DMS53 treated with DMSO at 0.1 percent for 48 hours (cell line): ENCODE results near the gene MAF.

Source experiments
- DNase-seq: peaks from one replicate; lab custom pipeline; 2025; ENCODE audit not compliant: unreplicated experiment; lab: John Stamatoyannopoulos, UW

The MAF gene

DNA sequence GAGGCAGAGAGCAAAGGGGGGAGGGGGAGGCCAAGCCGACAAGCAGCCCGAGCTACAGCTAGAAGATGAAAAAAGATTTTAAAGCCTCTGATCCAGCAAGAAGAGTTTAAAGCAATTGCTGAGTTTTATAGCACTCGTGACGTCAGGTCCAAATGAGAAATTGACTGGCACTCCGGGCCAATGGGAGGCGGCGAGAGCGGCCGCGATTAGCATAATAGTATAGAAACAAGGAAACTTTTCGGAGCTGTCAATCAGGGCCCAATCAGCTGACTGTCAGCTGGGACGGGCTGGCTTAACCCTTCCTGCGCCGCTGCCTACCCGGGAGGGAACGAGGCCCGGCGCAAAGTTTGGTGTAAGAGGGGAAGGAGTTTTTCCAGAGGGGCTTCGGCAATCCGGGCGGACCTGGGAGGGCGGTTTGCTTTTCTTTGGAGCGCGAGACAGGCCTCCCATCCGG lies at the start of gene MAF:
Gene MAF, minus strand, starts transcription at position 100 of the 454 bp plus-strand sequence. CDS start 835 bp downstream, outside the sequence.
- peak; percentile 68 for DNase-seq

DNA sequence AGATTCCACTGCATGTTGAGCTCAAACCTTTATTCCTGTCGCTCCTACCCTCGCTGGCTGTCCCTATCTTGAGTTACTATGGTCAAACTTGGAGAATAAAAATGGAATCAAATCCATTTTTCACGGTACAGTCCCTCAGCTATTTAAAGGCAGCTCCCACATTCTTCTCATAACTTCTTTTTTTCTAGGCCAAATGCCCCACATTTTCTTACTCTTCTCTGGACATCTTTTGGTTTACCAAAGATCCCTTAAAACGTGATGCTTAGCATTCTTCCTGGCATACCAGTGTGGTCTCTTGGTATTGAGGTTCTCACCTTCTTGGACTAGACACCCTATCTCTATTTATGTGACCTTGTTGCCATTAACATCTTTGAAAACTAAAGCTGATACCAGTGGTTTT lies 48.3 kb upstream of the MAF start:
- no peak for DNase-seq

DNA sequence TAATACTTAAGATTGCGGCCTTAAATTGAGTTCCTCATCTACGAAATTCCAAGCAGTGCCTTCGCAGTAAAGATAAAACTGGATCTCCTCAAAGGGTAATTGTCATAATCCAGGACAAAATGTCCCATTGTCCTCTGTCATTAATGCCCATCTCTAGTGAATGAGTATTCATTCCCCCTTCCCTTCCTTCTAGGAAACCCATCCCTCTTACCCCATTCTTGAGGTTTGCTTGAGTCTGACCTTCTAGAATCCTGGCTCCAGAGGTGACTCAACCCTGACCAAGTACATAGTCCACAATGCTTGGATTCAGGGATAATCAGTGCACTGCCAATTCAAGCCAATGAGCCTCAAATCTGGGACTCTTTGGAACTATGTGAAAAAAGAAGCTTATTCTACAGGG lies 47.0 kb upstream of the MAF start:
- DNase-seq = no peak

DNA sequence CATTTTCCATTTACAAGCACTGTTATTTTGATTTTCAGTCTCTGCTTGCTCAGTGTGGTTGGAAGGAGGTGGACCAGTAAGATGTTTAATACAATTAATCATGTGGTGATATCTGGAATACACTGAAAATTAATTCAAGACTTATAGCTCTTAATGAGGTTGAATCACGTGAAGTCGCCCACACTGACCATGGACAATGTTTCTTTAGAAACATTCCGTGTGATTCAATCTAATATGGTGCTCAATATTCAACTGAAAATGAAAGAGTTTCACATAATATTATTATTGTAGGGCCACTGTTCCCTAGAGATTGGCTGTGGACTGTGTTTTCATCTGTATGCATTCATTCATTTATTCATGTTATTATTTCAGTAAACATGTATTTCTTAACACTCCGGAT lies 45.2 kb upstream of the MAF start:
- DNase-seq = no peak

DNA sequence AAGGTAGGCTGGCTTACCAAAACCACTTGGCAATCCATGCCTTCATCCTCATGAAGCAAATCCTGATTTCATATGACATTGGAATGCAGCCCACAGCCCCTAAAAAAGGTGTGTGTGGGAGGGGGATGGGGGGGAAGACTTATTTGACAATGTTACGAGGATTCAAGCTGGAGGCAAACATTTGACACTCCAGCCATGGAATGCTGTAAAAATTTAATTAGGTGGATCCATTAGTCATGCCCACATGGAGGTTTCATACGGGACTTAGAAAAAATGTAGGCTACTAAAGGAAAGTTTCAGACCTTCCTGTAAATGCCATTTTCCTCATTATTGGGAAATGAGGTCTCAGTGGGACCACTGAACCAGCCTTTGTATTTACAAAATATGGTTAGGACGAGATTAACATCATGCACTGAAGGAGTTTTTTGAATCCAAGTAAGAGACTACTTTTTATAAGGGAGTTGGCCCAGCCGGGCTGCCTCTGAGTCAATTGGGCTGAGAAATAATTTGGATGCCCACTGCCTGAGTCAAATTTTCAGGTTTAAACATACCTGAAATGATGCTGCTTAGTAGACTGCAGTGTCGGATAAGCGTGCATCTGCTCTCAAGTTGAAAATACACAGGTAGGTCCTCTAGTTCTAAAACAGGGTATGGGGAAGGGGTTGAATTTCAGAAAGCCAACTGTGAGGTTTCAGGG lies 44.6 kb upstream of the MAF start:
- no peak for DNase-seq

DNA sequence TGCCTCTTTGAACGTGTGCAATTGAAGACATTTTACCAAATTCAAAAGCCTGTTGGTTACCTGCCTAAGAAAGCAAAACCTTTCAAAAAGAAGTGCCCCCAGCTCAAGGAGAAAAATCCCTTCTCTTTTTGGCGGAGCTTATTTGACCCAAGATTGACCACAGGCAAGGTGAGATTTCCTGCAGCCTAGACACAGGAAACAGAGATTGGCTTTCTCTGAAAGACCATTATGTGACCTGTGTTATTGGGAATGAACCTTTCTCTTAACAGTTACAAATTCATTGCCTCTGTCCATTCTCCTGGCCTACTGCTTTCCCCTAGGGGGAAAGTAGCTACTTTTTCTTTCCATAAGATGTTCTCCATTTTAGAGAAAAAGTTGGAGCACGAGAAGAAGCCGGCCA lies 42.1 kb upstream of the MAF start:
- no peak for DNase-seq

DNA sequence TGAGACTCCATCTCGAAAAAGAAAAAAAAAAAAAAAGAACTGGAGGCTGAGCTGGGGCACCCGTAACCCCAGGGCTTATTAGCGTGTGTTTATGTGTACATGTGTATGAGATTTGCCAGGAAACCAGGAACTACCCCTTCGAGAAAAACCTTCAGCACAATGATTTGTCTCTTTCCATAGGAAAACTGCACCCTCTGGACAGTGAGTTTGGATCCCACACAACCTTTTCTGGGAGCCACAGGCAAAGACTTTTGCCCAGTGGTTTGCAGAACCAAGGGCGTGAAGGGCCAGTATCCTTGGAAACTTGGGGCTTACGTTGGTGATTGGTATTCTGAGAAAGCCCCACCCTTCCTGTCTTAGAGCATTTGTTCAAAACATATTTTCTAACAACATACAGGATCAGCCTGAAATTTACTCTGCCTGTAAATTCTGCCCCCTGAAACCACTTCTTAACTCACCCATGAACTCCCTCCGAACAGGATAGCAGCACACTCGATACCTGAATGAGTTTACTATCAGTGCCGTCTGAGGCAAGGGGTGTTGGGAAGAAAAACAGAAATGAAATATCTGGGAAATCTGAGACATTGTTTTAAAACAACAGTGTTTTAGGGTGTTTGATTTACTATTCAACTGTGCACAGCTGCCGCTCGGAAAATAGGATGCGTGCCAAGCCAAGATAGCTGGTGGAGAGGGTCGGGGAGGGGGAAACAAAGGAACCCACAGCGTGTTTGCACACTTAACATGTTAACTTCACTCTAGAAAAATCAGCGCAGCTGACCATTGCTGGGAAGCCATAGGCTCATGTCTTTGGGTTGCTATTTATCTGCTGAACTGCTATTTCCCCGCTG lies 40.2 kb upstream of the MAF start:
- DNase-seq = no peak

DNA sequence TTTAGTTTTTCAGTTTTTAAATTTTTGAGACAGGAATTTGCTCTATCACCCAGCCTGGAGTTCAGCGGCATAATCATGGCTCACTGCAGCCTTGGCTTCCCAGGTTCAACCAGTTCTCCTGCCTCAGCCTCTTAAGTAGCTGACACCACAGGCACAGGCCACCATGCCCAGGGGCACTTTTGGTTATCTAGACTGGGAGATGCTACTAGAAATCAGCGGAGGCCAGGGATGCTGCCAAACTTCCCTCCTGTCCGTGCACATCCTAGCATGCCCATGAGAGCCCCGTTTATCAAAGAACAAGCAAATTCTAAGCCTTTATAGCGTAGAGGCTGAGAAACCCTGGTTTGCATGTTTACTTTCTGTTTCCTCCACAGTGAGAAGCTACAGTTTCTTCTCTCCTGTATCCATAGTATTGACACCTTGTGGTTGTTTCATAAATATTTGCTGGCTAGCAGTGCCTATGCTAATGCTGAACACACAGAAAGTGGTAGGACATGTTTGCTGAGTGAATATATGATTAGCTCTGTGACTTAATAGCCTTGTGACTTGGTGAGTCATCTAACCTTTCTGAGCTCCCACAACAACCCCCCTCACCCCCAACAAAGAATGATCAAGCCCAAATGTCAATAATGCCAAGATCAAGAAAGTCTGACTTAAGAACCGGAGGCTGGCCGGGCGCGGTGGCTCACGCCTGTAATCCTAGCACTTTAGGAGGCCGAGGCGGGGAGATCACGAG lies 39.2 kb upstream of the MAF start:
- DNase-seq = no peak

DNA sequence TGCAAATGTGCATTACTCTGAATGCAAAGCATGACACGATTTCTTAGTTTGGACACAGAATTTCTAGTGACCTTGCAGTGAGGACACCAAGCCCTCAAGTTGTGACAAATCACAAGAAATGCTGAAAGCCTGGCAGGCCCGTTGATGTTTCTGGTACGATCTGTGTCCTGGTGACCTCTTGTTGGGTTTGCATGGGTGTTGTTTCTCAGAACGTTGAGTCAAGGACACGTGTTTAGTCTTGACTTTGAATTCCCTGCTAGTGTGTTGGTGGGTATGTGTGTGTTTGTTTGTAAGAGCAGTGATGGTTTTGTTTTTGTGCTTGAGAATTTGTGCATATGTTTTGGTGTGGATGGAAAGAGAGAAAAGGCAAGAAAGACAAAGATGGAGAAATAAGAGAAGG lies 37.8 kb upstream of the MAF start:
- no peak for DNase-seq

DNA sequence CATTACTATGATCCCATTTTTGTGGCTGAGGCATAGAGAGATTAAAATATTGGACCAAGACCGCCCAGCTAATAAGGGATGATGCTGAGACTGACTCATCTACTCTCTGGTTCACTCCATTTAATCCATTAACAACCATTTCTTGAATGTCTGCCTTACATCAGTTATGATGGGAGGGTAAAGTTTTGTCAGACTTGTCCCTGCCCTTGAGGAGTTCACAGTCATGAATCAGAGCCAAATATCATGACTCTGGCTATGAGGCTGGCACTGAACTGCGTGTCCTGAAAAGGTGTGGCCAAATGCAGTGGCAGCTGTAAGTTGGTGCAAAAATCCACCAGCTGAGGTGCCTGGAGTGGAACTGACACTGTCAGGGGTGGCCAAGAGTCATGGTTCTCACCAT lies 35.0 kb upstream of the MAF start:
- DNase-seq = no peak

DNA sequence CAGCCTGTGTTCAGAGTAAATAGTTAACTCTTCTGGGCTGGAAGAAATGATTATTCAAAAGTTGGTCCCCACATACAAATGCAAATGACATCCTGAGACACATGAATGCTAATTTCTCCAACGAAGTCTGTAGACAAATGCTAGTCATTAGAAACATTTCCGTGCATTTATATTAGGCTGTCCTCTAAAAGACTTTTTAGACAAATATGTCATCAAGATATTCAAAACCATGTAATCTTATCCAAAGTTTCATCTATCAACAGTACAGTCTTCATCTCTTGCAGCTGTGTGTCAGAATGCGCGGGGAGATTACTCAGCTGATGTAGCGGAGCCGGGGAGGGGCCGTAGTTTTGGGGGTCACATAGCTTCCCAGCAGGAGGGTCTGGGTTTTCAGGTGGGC lies 33.8 kb upstream of the MAF start:
- DNase-seq = no peak

DNA sequence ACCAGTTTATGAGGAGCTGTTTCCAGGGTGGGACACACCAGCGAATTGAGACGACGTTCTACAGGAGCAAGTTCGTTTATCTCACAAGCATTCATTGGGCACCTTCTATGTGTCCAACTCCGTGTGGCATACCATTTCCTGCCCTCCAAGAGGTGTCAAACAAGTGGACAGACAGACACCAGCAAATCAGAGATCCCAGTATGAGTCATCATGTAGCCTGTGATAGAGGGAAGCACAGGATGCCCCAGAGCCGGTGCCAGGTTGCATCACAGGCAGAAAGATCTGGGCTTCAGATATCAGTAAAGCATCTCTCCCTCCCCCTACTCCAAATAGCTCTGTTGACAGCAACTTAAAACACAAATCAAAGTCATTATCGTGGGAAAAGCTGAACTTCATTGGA lies 31.8 kb upstream of the MAF start:
- peak; percentile 31 for DNase-seq

DNA sequence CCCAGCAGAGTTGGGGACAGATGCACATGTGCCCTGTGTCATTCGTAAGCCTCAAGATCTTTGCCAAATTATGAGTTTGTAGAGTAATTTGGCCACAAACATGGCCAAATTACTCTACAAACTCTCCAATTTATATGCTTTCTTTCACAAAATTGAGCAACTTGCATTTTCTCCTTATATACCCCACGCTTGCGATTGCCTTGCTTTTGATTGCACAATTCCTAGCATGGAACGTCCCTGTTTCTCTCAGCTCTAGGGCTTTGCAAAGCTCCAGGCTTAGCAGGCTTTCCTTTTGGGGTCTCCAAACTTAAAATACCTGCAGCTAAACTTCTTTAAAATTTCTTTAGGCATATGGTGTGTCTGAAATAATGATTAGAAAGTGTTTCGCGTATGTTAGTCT lies 28.5 kb upstream of the MAF start:
- DNase-seq = no peak

DNA sequence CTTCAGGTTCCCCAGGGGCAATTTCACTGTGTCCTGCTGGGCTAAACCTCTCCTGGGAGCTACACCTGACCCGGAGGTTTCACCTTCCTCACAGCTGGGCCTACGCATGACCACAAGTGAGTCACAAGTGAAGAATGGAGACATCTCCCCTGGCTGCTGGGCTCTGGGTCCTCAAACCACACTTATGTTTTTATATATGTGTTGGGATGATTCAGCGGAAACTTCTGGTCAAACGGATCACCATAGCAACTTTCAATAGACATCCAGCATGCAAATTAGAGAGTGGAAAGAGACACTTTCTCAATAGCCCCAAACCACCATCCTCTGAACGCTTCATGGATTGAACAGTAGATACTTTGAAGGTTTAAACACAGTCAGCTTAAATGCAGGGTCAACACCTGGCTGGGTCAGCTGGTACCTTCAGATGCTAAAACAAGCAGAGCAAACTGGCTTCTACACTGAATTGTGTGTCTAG lies 28.0 kb upstream of the MAF start:
- no peak for DNase-seq

DNA sequence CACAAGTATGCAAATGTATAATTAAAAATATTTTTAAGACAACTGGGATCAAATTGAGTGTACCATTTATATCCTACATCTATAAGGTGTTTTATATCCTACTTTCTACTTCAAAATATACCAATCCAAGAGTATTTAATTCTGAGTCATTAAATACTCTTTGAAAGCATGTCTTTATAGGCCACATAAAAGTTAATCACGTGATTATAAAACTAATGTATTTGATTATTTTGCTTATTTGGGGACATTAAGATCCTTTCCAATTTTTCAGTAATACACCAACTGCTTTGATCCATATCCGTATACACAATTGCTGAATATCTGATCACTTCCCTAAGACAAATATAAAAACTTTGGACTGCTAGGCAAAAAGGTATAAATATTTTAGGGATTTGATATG lies 26.6 kb upstream of the MAF start:
- no peak for DNase-seq

DNA sequence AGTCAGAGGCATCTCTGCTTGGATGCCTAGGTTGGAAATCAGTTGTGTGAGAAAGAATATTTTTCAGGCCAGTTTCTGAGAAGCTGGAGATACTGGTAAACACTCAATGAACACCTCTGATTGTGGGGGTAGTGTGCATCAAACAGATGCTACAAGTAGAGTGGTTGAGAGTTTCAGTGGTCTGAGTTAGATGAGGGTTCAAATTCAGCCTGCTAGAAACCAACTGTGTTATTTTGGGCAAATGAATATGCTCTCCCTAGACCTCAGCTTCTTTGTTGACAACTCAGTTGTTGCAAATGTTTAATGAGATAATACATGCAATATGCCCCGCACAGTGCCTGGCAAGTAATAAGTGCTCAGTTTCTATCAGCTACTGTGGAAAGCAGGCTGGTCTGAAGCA lies 25.2 kb upstream of the MAF start:
- no peak for DNase-seq

DNA sequence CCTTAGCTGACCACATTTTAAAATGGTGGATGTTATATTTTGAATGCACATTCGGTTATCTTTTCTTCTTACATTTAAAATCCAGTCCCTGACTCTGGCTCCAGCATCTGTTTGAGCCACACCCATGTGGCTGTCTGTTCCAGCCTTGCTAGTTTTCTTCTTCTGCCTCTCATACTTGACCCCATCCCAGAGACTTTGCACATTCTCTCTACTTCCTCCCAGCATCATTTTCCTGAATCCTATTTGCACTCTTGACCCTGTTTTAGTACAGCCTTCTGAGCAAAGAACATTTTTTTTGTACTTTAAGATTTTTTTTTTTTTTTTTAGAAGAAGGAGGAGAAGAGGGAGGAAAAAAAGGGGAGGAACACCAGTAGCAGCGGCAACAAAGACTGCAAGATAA lies 23.3 kb upstream of the MAF start:
- no peak for DNase-seq

DNA sequence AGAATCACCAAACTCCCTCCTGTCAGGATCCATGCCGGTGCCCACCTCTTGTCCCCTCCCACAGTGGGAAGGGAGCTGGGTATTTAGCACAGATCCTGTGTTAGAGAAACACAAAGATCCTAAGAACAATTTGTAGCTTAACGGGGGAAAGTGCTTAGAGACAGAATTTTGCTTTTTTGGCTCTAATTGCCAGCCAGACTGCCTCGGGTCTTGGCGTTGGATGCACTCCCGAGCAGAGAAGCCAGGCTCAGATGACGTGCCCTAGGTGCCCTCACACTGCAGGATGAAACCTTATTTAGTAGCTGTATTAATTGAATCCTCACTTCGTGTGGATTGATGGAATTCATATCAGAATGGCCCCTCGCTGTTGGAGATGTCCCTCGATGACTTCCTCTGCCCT lies 22.5 kb upstream of the MAF start:
- DNase-seq = no peak

DNA sequence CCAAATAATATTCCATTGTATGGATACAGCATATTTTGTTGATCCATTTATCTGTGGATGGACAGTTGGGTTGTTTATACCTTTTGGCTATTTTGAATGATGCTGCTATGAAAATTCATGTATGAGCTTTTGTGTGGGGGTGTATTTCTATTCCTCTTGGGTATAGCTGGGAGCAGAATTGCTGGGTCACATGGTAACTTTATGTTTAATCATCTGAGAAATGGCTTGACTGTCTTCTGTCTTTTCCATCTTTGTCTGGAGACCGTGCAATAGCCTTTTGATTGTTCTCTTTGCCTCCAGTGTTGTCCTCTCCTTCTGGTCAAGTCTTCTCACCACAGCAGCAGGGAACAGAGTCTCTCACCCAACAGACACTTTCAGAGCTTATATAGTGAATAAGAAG lies 20.5 kb upstream of the MAF start:
- DNase-seq = no peak

DNA sequence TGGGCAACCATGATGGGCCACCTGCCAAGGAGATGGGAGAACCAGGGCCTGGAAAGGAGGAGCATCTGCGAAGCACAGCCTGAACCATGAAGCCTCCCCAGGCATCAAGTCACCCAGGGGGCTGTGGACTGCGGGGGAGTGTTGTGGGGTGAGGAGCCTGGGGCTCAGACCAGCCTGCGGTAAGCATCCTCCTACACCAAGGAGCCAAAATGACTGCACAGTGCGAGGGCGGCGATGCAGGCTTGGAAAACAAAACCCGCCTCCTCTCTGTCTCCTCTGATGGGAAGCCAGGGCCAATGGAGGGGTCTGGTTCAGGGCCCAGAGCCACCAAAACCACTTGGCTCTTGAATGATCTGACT lies 18.1 kb upstream of the MAF start:
- no peak for DNase-seq

DNA sequence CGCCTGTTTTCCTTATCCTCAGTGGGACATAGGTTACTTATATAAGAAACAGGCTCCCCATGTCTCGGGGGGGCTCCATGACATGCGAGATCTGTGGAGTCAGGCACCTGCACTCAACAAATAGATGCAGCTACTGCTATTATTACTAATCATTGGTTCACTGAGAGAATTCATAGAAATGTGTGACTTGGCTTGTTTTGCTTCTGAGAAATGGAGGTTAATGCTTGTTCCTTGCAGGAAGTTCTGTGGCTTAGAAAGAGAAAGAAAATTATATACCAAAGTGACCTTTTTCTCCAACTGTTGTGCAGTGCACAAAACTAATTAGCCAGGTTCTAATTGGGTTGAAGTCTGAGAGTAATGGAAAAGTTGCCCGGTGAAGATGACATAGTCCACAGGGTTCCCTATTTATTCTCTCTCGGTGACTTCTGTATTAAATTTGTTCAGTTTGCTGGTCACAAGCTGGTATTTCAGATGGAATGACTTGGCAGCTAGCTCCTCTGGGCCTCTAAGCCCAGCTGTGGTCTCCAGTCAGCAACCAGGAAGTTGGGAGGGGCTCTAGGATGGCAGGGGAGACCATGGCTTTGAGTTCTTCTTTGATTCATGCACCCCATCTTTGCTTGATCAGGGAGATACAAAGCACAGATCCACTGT lies 17.6 kb upstream of the MAF start:
- no peak for DNase-seq
